GM21367 (cell line): ENCODE measurements around the gene WDR47.

Experiments used
- ATAC-seq: cut with Tn5 transposase; IDR thresholded peaks from one replicate; pipeline ENCODE4 v1.9.1; 2021; ENCODE audit not compliant: unreplicated experiment

The WDR47 gene

DNA sequence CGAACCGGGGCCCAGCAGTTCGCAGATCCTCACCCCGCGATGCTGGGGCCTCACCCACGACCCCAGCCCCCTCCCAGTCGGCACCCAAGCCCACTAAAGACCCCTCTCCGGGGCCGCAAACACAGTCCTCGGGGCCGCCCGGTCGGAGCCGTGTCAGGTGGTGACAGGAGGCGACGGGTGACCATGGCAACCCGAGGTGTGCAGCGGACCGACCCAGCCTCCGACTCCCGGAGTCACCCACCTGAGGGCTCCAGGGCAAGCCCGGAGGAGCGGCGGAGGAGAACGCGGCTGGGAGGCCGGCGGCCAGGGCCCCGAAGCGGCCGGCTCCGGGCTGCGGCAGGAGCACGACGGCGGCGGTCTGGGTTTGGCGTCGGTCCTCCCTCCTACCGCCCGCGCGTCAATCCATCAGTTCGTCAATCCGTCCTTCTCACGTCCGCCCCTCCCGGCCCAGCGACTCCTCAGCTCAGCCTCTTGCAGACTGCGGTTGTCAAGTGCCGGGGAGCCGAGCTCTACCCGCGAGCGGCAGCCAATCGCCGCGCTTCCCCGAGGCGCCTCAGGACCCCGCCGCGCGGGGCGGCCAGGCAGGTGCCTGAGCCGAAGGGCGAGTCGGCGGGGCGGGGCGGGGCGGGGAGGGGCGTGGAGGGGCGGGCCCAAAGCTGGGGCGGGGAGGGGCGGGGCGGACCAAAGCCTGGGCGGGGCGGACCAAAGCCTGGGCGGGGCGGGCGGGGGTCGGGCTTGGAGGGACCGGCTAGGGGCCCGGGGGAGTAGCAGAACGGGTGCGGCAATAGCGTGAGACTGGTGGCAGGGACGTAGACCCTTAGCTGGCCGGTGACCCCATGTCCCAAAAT is at the start of gene WDR47:
Gene WDR47, minus strand, starts transcription at position 482 of the 848 bp plus-strand sequence. CDS start 18,590 bp downstream, outside the sequence.
- ATAC-seq, result peak; percentile 92

DNA sequence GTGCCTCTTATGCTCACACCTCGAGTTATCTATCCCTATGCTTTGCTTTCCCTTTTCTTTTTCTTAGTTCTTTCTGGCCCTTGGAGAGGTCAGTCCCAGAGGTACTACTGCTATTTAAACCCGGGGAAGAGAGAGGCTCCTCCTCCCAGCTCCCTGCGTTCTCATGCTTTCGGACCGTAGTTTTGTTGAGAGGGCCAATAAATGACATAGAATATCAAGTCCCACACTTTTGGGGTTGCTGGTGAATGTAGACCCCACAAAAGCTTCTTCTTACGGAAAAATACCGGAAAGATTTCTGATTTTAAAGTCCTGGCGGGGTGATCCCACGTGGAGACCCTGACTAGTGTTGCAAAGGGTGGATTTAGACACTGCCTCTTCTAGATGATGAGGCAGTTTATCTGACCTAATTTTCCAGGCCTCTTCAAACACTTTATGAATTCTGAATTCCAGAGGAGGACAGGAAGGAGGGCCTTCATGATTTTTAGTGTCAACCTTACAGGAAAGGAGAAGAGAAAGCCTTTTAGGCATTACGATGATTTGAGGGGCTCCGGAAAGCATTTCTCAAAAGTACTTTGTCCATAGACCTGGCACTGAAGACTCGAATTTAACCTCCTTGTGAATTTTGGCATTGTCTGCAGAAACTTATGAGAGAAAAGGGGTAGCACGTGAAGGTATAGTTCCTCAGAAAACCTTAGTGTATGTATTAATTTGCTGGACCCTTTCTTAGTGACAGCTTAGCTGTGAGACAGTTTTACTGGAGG is 49.4 kb upstream of the WDR47 start:
- peak; percentile 32 for ATAC-seq

DNA sequence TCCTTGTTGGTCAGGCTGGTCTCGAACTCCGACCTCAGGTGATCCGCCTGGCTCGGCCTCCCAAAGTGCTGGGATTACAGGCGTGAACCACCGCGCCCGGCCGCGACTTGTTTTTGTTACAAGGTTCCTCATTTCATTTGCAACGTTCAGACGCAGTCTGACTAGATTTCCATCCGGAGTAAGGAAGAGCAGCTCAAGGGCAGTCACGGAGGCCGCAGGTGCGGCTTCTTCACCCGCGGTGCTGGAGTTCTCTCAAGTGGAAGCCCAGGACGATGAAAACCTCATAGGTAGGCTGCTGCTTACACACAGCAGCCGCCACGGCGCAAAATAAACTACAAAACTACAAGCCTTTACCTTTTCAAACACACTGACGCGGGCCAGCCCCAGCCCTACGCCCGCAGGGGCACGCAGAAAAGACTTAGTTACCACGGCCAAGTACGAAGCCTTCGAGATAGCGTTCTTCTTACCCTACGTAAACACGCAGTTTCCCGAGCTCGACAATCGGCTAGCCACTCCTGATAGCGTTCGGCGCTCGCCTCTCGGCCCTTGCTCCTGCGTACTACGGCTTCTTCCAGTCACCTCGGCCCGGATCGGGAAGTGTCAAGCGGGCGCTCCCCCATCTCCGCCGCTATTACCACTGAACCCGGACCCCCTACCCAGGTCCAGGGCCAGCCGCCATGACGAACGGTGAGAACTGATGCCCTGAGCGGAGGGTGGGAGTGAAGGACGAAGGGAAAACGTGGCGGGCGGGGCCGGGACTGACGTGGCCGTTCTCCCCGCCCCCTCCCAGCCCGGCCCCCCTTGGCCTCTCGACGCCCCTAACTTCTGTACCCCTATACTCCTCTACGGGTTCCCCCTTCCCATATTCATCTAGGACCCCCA is 48.5 kb upstream of the WDR47 start, which contains the start of gene TMEM167B:
Gene TMEM167B, plus strand, starts transcription at position 569 of the 882 bp plus-strand sequence. Its CDS starts 109 bp downstream, at position 678.
- ATAC-seq, result peak; percentile 89

DNA sequence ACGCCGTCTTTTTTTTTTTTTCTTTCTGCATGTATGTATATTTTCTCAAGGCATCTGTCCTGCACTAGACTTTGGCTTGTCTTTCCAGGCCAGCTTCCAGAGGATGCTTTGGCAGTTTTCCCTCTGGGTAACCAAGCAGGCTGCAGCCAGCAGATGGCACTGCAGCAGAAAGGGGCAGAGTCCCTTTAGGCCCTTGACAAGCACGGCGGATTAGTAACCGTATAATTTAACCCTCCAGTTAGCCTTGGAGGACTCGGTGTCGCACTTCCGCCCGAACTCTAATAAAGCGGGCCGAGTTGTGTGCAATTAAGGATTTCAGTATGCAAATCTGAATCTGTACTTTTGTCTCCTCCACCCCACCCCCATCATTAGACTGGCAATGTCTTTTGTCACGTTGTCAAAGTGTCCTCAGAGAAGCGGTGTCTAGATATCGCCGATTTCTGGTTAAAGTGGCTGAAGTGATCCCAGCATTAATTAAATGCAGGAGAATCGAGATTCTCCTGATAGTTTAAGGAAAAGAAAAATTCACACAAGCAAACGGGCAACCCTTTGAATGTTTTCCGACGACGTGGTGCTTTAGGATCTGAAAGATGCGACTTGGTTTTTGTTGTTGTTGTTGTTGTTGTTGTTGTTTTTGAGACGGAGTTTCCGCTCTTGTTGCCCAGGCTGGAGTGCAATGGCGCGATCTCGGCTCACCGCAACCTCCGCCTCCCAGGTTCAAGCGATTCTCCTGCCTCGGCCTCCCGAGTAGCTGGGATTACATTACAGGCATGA is 47.5 kb upstream of the WDR47 start:
- no peak for ATAC-seq

DNA sequence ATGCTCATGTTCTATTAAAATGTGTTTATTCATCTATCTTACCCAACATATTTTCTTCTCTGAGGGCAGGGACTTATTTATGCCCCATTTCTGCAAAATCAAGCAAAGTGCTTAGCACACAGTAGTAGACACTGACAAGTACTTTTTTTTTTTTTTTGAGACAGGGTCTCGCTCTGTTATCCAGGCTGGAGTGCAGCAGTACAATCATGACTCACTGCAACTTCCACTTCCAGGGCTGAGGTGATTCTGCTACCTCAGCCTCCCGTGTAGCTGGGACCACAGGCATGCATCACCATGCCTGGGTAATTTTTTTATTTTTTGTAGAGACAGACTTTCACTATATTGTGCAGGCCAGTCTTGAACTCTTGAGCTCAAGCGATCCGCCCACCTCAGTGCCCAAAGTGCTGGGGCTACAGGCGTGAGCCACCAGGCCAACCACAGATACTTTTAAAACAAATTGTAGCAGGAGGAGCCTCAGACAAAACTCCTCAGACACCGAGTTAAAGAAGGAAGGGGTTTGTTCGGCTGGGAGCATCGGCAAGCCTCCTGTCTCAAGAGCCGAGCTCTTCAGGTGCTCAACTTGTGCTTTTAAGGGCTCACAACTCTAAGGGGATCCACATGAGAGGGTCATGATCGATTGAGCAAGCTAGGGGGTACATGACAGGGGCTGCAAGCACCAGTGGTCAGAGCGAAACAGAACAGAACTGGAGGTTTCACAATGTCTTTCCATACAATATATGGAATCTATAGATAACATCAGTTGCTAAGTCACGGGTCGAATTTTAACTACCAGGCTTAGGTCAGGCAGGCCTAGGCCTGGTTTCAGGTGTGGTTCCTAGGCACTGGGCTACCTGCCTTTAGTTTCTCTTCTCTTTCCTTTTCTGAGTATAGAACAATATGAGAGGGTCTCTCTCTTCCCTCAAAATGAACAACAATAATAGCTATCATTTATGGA is 42.9 kb upstream of the WDR47 start:
- no peak for ATAC-seq

DNA sequence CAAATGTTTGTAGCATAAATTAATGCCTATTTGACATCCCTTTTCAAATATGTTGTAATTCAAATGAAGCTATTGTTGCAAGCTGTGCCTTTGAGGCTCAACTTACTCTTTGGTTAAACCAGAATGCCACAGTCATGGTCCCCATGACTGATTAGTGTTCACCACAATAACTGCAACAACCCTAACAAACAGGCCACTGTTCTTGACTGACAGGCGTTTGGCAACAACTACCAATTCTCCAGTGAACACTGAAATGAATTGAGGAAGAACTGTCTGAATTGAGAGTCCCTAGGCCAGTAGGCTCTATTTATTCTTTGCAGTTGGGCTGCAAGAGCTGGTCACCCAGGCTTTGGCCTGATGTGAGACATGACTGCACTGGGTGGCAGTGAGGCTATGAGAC is 42.0 kb upstream of the WDR47 start:
- ATAC-seq, result no peak

DNA sequence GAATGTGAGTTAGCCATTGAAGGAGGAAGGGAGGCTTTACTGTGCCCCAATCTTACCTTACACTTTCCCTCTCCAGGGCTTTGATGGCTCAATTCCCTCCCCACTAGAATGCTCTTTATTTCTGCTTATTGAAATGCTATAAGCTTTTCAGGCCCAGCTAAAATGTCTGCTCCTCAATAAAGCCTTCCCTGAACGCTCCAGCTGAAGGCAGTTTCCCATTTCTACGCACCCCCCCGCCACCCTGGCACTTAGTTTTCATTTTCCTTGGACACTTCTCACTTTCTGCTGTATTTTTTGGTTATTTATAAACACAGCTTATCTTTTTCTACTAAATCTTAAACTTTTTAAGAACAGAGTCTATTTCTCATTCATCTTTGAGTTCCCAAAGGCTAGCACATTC is 41.6 kb upstream of the WDR47 start:
- no peak for ATAC-seq

DNA sequence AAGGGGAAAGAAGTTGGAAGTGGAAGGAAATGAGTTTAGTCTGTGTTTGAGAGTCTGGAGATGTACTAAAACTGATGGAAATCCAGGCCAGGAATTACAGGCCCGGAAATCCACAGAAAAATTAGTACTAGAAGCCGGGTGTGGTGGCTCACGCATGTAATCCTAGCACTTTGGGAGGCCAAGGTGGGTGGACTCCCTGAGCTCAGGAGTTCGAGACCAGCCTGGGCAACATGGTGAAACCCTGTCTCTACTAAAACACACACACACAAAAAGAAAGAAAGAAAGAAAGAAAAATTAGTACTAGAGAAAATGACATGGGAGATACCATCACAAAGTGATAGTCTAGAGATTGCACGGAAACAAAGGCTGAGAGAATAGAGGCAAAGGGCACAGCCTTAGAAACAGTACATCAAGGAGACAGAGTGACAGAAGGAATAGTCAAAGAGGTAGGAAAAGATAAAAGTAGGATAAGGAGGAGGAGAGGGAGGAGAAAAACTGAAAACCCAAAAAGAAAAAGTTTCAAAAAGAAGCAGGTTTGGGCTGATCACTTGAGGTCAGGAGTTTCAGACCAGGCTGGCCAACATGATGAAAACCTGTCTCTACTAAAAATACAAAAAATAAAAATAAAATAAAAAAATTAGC is 38.7 kb upstream of the WDR47 start:
- no peak for ATAC-seq

DNA sequence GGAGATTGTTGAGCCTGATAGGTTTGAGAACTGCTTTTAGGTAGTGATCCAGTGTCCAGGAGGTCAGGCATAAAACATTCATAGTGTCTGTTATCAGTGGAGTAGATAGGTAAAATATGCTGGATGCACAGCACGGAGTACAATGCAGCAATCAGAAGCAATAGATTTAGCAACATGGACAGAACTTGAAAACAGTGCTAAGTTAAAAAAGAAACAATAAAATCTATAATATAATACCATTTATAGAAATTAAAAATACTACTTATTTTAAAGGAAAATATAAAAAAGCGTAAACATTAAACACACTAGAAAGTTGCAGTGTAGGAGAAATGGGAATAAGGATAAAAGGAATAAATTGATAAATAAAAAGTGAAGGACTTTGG is 37.3 kb upstream of the WDR47 start:
- no peak for ATAC-seq

DNA sequence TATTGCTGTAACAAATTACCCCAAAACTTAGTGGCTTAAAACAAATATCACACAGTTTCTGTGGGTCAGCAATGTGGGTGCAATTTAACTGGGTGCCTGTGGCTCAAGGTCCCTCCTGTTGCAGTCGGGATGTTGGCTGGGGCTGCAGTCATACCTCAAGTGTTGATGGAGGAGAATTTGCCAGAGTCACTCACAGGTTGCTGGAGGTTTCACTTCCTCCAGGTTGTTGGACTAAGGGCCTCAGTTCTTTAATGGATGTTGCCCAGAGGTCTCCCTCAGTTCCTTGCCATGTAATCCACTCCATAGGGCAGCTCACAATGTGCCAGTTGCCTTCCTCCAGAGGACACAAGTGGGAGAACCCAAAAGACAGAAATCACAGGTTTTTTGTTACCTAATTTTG is 36.4 kb upstream of the WDR47 start:
- ATAC-seq, result no peak

DNA sequence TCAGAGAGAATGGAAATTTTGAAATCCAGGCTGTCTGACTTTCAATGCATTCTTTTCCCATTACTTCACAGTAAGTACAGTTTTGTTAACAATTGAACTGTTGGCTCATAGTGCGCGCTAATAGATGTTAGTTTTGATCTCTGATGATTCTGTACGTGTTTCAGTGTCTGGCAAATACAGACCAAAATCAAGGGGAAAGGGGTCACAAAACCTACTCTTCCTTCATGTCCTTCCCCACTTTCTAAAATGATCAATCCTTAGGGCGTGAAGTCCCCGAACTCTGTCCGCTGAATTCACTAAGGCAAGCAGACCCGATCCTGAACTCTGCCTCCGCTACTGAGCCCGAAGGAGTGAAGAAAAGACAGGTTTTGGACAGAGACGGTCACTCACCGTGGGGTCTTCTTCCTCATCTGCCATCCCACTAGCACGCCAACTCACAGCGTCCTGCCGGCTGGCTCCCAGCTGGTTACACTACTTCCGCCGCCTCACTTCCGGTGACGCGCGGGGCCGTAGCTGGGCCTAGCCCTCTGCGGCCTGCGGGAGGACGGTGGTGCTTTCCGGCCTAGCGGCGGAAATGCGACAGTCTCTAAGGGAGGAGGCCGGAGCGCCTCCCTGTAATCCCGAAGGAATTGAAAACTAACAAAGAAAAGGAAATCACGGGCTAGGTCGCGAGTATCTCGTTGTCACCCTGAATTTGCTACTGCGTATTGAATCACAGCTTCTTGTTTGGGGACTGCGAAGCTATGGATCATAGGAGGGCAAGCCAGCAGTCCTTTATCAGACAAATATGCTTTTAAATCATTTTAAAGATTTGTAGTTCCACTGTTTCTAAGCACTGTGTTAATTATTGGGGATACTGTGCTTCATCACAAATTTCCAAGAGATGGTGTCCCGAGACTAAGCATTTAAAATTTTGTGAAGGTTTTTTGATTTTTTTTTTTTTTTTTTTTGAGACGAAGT is 33.9 kb upstream of the WDR47 start, which contains the start of gene TAF13:
Gene TAF13, minus strand, starts transcription at position 473 of the 960 bp plus-strand sequence. Its CDS starts 56 bp downstream, at position 417.
- peak; percentile 99 for ATAC-seq

DNA sequence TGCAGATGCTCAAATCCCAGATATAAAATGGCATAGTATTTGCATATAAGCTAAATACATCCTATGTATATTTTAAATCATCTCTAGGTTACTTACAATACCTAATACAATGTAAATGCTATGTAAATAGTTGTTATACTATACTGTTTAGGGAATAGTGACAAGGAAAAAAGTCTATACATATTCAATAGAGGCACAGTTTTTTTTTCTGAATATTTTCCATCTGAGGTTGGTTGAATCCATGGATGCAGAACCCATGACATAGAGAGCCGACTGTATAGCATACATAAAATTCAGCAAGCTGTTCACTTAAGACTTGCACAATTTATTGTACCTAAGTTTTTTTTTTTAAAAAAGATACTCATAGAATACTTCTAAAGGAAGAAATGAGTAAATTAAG is 27.4 kb upstream of the WDR47 start:
- ATAC-seq, result no peak

DNA sequence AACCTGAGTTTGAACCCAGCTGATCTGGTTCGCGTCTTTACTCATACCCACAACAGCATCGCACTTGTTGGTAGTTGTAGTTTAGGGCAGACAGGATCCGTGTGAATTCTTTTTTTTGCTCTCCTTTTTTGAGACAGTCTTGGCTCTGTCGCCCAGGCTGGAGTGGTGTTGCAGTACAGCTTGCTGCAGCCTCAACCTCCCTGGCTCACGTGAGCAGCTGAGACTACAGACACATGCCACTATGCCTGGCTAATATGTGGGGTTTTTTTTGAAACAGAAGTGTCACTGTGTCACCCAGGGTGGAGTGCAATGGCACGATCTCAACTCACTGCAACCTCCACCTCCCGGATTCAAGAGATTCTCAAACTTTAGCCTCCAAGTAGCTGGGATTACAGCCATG is 26.0 kb upstream of the WDR47 start:
- no peak for ATAC-seq

DNA sequence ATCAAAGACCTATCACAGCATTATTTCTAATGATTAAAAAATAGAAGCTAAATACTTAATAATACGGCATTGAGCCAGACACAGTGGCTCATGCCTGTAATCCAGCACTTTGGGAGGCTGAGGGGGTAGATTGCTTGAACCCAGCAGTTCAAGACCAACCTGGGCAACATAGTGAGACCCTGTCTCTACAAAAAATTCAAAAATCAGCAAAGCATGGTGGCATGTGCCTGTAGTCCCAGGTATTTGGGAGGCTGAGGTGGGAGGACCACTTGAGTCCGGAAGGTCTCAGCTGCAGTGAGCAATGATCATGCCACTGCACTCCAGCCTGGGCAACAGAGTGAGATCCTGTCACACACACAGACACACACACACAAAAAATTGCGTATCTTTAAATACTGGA is 23.2 kb upstream of the WDR47 start:
- no peak for ATAC-seq

DNA sequence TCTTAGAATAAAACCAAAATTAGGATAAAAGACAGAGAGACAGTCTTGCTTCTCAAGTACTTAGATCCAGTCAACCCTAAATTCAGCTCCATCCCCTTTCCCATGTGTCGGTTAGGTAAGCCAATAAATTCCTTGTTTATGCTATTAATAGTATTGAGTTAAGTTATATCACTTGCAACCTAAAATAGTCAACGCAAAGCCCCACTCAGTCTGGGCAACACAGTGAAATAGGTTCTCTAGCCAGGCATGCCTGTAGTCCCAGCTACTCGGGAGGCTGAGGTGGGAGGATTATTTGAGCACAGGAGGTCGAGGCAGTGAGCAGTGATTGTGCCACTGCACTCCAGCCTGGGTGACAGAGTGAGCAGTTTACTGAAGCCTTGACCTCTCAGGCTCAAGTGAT is 19.3 kb upstream of the WDR47 start:
- ATAC-seq, result no peak

DNA sequence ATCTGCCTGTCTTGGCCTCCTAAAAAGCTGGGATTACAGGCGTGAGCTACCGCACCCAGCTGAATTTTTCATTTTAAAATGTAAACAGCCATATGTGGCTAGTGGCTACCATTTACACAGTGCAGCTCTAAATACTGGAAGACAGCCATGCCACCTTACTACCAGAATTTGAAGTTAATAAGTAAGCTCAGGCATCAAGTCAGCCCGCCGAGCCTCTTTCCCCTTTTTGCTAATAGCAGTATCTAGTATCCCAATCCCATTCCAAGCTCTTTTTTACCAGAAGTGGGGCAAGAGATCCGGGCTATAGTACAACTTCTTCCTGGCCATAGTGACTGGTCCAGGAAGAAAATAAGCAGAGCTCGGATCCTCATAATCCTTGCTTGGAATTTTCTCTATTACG is 18.8 kb upstream of the WDR47 start:
- no peak for ATAC-seq

DNA sequence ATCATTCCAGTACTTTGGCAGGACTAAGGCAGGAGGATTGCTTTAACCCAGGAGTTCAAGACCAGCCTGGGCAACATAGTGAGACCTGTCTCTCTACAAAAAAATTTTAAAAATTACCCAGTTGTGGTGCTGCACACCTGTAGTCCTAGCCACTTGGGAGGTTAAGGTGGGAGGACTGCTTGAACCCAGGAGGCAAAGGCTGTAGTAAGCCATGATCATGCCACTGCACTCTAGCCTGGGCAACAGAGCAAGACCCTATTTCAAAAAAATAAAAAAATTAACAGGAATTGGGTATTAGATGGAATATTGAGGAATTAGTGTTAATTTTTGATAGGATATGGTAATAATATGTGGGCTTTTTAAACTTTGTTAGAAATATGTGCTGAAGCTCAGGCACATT is 17.1 kb upstream of the WDR47 start:
- no peak for ATAC-seq

DNA sequence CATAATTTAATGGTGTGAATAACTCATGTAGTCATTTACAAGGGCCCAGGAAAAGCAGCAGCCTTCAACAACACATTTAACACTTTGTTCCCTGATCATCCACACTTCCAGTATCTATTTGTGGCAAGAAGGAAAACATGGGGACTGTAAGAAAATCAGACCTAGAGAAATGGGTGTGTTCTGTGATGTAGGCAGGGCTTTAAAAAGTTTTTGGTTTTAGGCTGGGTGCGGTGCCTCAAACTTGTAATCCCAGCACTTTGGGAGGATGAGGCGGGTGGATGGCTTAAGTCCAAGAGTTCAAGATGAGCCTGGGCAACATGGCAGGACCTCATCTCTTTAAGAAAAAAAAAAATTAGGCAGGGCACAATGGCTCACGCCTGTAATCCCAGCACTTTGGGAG is 14.2 kb upstream of the WDR47 start:
- ATAC-seq, result no peak
